ENCODE measurements around the gene ALOX15B.

GRCh38 chr17:8019665-8020650, 18.9 kb upstream of the ALOX15B start:
- TF ChIP-seq ZNF207 (IDR thresholded peaks at IDR 0.05; ENCODE audit: borderline replicate concordance) (no peak), CTCF (CRISPR knock-in tag; IDR thresholded peaks at IDR 0.05) (no peak), ELF1 (CRISPR knock-in tag; IDR thresholded peaks at IDR 0.05) (no peak), TARDBP (CRISPR knock-in tag; IDR thresholded peaks at IDR 0.05) (no peak), ZFX (CRISPR knock-in tag; IDR thresholded peaks at IDR 0.05; ENCODE audit: low read depth) (no peak), ZNF746 (CRISPR knock-in tag; IDR thresholded peaks at IDR 0.05) (no peak), ISL2 (CRISPR knock-in tag; IDR thresholded peaks at IDR 0.05) (no peak), CEBPB (IDR thresholded peaks at IDR 0.05; ENCODE audit: borderline replicate concordance, low read depth, low read length) (no peak)
